HepG2 (cell line): ENCODE data around the gene CDT1. TPM values are rescaled to one million over a fixed set of nuclear protein-coding genes. Genes with fewer than 3 reads are reported as not detected.
A peak's percentile ranks its signal among the peaks of the same experiment; 100 is the strongest.

Experiments used
- BCL6 ChIP-seq: IDR thresholded peaks from 2 replicates; pipeline ENCODE4 v1.6.1; 2016; ENCODE audit warnings: missing genetic modification reagents, missing compliant biosample characterization
- CEBPG ChIP-seq: IDR thresholded peaks from 2 replicates; pipeline ENCODE4 v1.6.1; 2016
- CREB1 ChIP-seq, 2 experiments: fragments of 450-650 bp in 1 of 2; IDR thresholded peaks; 2 replicates each; pipeline ENCODE4 v1.6.1; 2016 to 2017; ENCODE audit warnings: control low read depth in 1 of 2, mild to moderate bottlenecking in 1 of 2, missing compliant biosample characterization in 1 of 2, missing genetic modification characterization in 1 of 2
- CREM ChIP-seq, 2 experiments: sonication (generic) in 1 of 2; formaldehyde crosslinking in 1 of 2; IDR thresholded peaks; 2 replicates each; pipeline versions ENCODE4 v1.4.0 to v1.6.1; 2016 to 2020; ENCODE audit warnings: antibody characterized with exemption in 1 of 2, mild to moderate bottlenecking in 1 of 2, missing genetic modification reagents in 1 of 2
- ISX ChIP-seq: sonication (generic); formaldehyde crosslinking; conservative IDR thresholded peaks from 2 replicates; pipeline ENCODE4 v1.5.0; 2020; ENCODE audit warnings: missing genetic modification reagents
- JUN ChIP-seq: sonication (generic); formaldehyde crosslinking; IDR thresholded peaks from 2 replicates; pipeline ENCODE4 v1.4.0; 2020; ENCODE audit warnings: mild to moderate bottlenecking, missing genetic modification reagents
- MAFG ChIP-seq: sonication (generic); formaldehyde crosslinking; IDR thresholded peaks from 2 replicates; pipeline ENCODE4 v1.5.1; 2020; ENCODE audit warnings: mild to moderate bottlenecking, missing genetic modification reagents
- PHF8 ChIP-seq: sonication (generic); formaldehyde crosslinking; IDR thresholded peaks from 2 replicates; pipeline ENCODE4 v1.5.0; 2020; ENCODE audit warnings: missing genetic modification reagents
- POLR2AphosphoS5 ChIP-seq: IDR thresholded peaks from 2 replicates; pipeline ENCODE4 v1.6.1; 2012; ENCODE audit warnings: low read depth, low read length
- RELA ChIP-seq: sonication (generic); formaldehyde crosslinking; IDR thresholded peaks from 2 replicates; pipeline ENCODE4 v1.4.0; 2020; ENCODE audit warnings: missing genetic modification reagents
- SMC3 ChIP-seq: IDR thresholded peaks from 2 replicates; pipeline ENCODE4 v1.6.1; 2011; ENCODE audit warnings: low read length, improper control_type of control experiment
- SUZ12 ChIP-seq: fragments of 150-350 bp; IDR thresholded peaks from 2 replicates; pipeline ENCODE4 v1.6.1; 2014; ENCODE audit warnings: low read depth, low read length
- ZIK1 ChIP-seq: sonication (generic); formaldehyde crosslinking; IDR thresholded peaks from 2 replicates; pipeline ENCODE4 v1.5.0; 2020; ENCODE audit warnings: mild to moderate bottlenecking, low read depth, missing genetic modification reagents, borderline replicate concordance
- ZNF17 ChIP-seq: sonication (generic); formaldehyde crosslinking; IDR thresholded peaks from 2 replicates; pipeline ENCODE4 v1.5.0; 2020; ENCODE audit warnings: mild to moderate bottlenecking, missing genetic modification reagents
- ZNF556 ChIP-seq: sonication (generic); formaldehyde crosslinking; IDR thresholded peaks from 2 replicates; pipeline ENCODE4 v1.4.0; 2020; ENCODE audit warnings: mild to moderate bottlenecking, missing genetic modification reagents, borderline replicate concordance
- ZNF557 ChIP-seq: sonication (generic); formaldehyde crosslinking; IDR thresholded peaks from 2 replicates; pipeline ENCODE4 v1.4.0; 2020; ENCODE audit warnings: missing genetic modification reagents
- ZNF615 ChIP-seq: sonication (generic); formaldehyde crosslinking; IDR thresholded peaks from 2 replicates; pipeline ENCODE4 v1.5.0; 2020; ENCODE audit warnings: mild to moderate bottlenecking, missing genetic modification reagents, borderline replicate concordance
- ZNF790 ChIP-seq: sonication (generic); formaldehyde crosslinking; IDR thresholded peaks from 2 replicates; pipeline ENCODE4 v1.8.0; 2022; ENCODE audit warnings: missing genetic modification reagents, mild to moderate bottlenecking, borderline replicate concordance
- ZSCAN30 ChIP-seq: sonication (generic); formaldehyde crosslinking; IDR thresholded peaks from 2 replicates; pipeline ENCODE4 v1.5.0; 2020; ENCODE audit warnings: mild to moderate bottlenecking, missing genetic modification reagents
- polyA plus RNA-seq, 8 experiments: library from polyadenylated mRNA; depleted of rRNA in 3 of 8; stranded (reverse) in 7 of 8; unstranded in 1 of 8; fragments of >200 nt; fragmentation: Illumina TruSeq in 4 of 8; extraction: Trizol in 4 of 8; gene quantifications; 2 replicates each; pipeline versions ENCODE4 v1.2.1 to v1.2.3, GENCODE V29; 2011 to 2016; ENCODE audit warnings: low read depth in 4 of 8, missing spikeins in 1 of 8, mixed read lengths in 1 of 8; ENCODE audit not compliant: insufficient read depth in 1 of 8
- total RNA-seq, 5 experiments: library from RNA; depleted of rRNA; stranded (reverse); fragments of >200 nt; fragmentation: Illumina TruSeq; extraction: Trizol; gene quantifications; 2 replicates each; pipeline ENCODE4 v1.2.3, GENCODE V29; 2016; ENCODE audit warnings: low read depth in 1 of 5
- TF ChIP-seq, protein P1 (sequence below): IDR thresholded peaks from 2 replicates; pipeline ENCODE4 v1.6.1; 2016; ENCODE audit warnings: control low read depth
- TF ChIP-seq, protein P2 (sequence below): IDR thresholded peaks from 2 replicates; pipeline ENCODE4 v1.6.1; 2016
- TF ChIP-seq, protein P3 (sequence below): sonication (generic); formaldehyde crosslinking; IDR thresholded peaks from 2 replicates; pipeline ENCODE4 v1.5.1; 2020; ENCODE audit warnings: missing genetic modification reagents, mild to moderate bottlenecking, borderline replicate concordance
- TF ChIP-seq, protein P4 (sequence below): sonication (generic); formaldehyde crosslinking; IDR thresholded peaks from 2 replicates; pipeline ENCODE4 v1.4.0; 2020; ENCODE audit warnings: missing genetic modification reagents, borderline replicate concordance

Gene CDT1
- total and polyA plus RNA-seq, 2 of the 13 experiments (the other 11 are each of a cell fraction or from before 2014, with no cell fraction given) = 23.1 to 23.8 TPM

DNA sequence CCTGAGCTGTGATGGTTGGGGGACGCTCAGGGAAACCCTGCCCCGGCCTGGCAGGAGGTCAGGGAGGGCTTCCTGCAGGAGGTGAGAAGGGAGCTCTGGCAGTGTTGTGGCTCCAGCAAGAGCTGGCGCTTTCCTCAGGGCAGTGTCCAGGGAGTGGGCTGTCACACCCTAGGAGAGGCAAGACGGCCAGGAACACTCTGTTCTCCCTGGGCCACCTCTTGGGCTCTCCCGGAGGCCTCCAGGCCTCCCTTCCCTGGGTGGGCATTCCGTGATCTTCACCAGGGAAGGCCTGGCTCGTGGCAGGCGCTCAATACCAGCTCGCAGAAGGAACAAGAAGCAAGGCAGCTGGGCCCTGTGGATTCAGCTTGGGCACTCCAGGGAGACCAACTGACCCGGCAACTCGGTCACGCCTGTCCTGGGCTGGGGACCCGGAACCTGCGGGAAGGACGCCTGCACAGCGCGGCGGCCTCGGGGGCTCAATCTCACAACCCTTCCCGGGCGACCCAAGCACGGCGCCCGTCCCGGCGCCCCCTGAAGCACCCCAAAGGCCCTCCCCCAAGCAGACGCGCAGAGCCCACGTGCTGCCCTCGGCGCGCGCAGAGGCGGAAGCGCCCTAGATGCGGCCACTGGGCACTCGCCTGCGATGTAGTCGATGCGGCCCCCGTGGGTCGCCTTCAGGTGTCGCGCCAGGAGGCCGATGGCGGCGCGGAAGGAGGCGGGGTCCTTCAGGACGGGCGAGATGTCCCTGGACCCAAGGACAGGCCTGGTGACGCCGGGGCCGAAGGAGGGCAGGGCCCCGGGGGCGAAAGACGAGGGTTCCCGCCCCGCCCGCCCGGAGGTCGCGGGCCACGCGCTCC lies 7.6 kb downstream of the CDT1 start (continued):
- TF ChIP-seq, protein P1, sequence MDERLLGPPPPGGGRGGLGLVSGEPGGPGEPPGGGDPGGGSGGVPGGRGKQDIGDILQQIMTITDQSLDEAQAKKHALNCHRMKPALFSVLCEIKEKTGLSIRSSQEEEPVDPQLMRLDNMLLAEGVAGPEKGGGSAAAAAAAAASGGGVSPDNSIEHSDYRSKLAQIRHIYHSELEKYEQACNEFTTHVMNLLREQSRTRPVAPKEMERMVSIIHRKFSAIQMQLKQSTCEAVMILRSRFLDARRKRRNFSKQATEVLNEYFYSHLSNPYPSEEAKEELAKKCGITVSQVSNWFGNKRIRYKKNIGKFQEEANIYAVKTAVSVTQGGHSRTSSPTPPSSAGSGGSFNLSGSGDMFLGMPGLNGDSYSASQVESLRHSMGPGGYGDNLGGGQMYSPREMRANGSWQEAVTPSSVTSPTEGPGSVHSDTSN (CRISPR knock-in tag) = no peak
- no peak; the same call in 1 of the 2 replicates for TF ChIP-seq ZNF556
- TF ChIP-seq ZNF17 (CRISPR knock-in tag) = peak; percentile 96
- peak; percentile 89; the same call in 1 of the 2 replicates for TF ChIP-seq ZNF615 (CRISPR knock-in tag)
- no peak; the same call in 1 of the 2 replicates for TF ChIP-seq PHF8
- no peak for TF ChIP-seq JUN (CRISPR knock-in tag)
- TF ChIP-seq RELA (CRISPR knock-in tag) = 0 out of 2 replicates have a peak, but pooled peaks have one; percentile 19
- no peak for TF ChIP-seq ZNF790 (CRISPR knock-in tag)
- TF ChIP-seq ZSCAN30 (CRISPR knock-in tag) = peak; percentile 96
- TF ChIP-seq CREM (IDR thresholded peaks at IDR 0.05) = no peak; the same call in 1 of the 2 replicates
- TF ChIP-seq CREM (CRISPR knock-in tag; IDR thresholded peaks at IDR 0.05) = no peak
- TF ChIP-seq SMC3 = no peak
- TF ChIP-seq SUZ12 = no peak
- TF ChIP-seq CREB1 (IDR thresholded peaks at IDR 0.05) = no peak
- no peak for TF ChIP-seq CREB1 (CRISPR knock-in tag; IDR thresholded peaks at IDR 0.05)
- TF ChIP-seq, protein P2, sequence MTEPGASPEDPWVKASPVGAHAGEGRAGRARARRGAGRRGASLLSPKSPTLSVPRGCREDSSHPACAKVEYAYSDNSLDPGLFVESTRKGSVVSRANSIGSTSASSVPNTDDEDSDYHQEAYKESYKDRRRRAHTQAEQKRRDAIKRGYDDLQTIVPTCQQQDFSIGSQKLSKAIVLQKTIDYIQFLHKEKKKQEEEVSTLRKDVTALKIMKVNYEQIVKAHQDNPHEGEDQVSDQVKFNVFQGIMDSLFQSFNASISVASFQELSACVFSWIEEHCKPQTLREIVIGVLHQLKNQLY (CRISPR knock-in tag) = 0 out of 2 replicates have a peak, but pooled peaks have one; percentile 41
- TF ChIP-seq, protein P3, sequence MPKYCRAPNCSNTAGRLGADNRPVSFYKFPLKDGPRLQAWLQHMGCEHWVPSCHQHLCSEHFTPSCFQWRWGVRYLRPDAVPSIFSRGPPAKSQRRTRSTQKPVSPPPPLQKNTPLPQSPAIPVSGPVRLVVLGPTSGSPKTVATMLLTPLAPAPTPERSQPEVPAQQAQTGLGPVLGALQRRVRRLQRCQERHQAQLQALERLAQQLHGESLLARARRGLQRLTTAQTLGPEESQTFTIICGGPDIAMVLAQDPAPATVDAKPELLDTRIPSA (CRISPR knock-in tag) = no peak; the same call in 1 of the 2 replicates
- TF ChIP-seq ZNF557 (CRISPR knock-in tag) = peak; percentile 70; the same call in 1 of the 2 replicates
- 0 out of 2 replicates have a peak, but pooled peaks have one; percentile 50 for TF ChIP-seq POLR2AphosphoS5
- TF ChIP-seq ISX (CRISPR knock-in tag) = no peak
- no peak for TF ChIP-seq MAFG (CRISPR knock-in tag)
- TF ChIP-seq CEBPG = peak; percentile 42
- TF ChIP-seq BCL6 = no peak; the same call in 1 of the 2 replicates
- TF ChIP-seq ZIK1 (CRISPR knock-in tag) = no peak
- TF ChIP-seq, protein P4, sequence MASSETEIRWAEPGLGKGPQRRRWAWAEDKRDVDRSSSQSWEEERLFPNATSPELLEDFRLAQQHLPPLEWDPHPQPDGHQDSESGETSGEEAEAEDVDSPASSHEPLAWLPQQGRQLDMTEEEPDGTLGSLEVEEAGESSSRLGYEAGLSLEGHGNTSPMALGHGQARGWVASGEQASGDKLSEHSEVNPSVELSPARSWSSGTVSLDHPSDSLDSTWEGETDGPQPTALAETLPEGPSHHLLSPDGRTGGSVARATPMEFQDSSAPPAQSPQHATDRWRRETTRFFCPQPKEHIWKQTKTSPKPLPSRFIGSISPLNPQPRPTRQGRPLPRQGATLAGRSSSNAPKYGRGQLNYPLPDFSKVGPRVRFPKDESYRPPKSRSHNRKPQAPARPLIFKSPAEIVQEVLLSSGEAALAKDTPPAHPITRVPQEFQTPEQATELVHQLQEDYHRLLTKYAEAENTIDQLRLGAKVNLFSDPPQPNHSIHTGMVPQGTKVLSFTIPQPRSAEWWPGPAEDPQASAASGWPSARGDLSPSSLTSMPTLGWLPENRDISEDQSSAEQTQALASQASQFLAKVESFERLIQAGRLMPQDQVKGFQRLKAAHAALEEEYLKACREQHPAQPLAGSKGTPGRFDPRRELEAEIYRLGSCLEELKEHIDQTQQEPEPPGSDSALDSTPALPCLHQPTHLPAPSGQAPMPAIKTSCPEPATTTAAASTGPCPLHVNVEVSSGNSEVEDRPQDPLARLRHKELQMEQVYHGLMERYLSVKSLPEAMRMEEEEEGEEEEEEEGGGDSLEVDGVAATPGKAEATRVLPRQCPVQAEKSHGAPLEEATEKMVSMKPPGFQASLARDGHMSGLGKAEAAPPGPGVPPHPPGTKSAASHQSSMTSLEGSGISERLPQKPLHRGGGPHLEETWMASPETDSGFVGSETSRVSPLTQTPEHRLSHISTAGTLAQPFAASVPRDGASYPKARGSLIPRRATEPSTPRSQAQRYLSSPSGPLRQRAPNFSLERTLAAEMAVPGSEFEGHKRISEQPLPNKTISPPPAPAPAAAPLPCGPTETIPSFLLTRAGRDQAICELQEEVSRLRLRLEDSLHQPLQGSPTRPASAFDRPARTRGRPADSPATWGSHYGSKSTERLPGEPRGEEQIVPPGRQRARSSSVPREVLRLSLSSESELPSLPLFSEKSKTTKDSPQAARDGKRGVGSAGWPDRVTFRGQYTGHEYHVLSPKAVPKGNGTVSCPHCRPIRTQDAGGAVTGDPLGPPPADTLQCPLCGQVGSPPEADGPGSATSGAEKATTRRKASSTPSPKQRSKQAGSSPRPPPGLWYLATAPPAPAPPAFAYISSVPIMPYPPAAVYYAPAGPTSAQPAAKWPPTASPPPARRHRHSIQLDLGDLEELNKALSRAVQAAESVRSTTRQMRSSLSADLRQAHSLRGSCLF (CRISPR knock-in tag) = peak; percentile 70; the same call in 1 of the 2 replicates
